Skeletal muscle cell (primary cell): ENCODE results near the gene MPV17L.
"Not testable (repeated sequence)": the region's sequence is repeated elsewhere in the genome, so short reads cannot be mapped to it uniquely, and the experiment has no call there.

Experiments
- DNase-seq: peaks from one replicate; pipeline ENCODE4 v3.0.0-alpha.2; 2010; ENCODE audit warnings: low read depth
- H3K4me3 ChIP-seq: 2 replicates; pipeline ENCODE4 v1.5.1; 2011; ENCODE audit warnings: low read depth, mild to moderate bottlenecking, control low read depth, low read length, moderate library complexity

The MPV17L gene

DNA sequence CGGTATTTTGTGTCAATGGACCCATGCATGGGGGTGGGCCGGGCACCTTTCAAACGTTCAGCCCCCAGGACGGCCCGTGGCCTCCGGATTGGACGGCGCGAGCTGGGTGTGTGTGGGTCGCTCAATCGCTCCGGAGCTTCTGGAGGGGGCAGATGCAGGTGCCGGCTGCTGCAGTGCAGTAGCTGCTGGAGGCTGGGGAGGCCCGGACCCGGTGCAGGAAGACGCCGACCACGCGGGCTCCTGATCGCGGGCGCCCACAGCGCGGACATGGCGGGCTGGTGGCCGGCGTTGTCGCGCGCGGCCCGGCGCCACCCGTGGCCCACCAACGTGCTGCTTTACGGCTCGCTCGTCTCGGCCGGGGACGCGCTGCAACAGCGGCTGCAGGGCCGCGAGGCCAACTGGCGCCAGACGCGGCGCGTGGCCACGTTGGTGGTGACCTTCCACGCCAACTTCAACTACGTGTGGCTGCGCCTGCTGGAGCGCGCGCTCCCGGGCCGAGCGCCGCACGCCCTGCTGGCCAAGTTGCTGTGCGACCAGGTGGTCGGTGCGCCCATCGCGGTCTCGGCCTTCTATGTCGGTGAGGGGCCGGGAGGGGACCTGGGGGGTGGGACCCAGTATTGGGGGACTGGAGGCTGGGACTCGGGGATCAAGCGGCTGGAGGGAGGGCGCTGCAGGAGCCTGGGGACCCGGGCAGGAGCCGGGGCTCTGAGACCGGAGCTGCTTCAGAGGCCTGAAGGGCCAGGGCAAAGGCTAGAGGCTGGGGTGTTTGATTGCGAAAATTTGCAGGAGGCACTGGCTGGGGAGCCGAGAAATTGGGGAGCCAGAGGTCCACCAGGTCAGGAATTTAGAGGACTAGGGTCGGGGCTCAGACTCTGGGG lies at the start of gene MPV17L:
Gene MPV17L (plus strand): TSS at position 124 of the 878 bp plus-strand sequence. CDS start 144 bp downstream, at position 268.
- DNase-seq: not testable (repeated sequence)
- H3K4me3 ChIP-seq: peak within 1 kb of the TSS; percentile 41

DNA sequence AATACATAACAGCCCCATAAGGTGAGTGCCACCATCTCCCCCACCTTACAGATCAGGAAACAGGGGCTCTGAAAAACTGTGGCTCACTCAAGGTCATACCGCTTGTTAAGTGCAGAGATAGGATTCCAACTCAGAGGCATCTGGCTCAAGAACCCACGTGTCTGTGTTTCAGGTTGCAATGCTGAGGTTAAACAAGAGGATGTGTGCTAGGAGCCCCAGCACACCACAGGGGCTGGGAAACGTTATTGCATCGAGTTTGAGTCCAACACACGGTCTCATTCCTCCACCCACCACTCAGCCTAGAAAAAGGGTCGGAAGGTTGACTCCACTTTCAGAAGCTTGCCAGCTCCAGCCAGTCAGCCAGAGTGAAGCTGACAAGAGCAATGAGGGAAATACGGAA lies 46.8 kb upstream of the MPV17L start:
- DNase-seq, H3K4me3 ChIP-seq: not testable (repeated sequence)

DNA sequence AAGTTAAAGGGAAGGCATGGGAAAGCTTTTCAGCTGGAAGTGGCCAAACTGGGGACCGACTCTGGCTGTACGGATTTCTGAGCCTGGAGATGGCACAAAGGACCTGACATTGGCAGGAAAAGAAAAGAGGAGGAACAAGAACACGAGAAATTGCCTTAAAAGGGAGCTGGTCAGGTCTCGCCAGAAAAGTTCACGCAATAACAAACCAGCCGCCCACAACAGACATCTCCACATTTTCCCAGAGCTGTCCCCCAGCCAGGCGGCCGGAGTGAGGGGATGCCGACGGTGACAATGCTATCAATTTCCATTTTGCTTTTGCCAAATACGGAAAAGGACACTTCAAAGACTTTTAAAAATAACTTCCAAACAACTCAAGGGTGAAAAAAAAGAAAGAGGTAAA lies 44.3 kb upstream of the MPV17L start:
- not testable (repeated sequence) for H3K4me3 ChIP-seq, DNase-seq

DNA sequence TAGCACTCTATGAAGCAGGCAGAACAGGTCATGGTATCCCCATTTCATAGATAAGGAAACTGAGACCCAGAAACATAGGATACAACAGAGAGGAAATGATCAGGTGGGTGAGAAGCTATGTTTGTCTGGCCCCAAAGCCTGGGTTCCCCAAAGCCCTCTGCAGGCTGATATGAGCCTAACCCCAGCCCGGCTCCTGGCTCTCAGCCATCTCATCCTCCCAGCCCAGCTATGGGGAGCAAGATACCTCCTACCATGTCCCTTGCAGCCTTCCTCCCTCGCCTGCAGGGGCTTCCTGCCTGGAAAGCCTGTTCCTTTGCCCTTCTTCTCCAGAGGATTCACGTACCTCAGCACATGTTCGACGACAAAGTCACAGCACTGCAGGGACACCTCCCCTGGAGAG lies 43.8 kb upstream of the MPV17L start:
- H3K4me3 ChIP-seq, DNase-seq: not testable (repeated sequence)

DNA sequence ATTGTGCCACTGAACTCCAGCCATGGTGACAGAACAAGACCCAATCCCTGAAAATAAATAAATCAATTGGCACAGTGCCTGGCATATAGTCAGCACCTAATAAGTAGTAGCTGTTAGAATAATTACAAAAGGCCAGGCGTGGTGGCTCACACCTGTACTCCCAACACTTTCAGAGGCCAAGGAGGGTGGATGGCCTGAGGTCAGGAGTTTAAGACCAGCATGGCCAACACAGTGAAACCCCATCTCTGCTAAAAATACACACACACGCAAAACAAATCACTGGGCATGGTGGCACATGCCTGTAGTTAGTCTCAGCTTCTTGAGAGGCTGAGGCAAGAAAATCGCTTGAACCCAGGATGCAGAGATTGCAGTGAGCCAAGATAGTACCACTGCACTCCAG lies 42.7 kb upstream of the MPV17L start:
- not testable (repeated sequence) for H3K4me3 ChIP-seq, DNase-seq

DNA sequence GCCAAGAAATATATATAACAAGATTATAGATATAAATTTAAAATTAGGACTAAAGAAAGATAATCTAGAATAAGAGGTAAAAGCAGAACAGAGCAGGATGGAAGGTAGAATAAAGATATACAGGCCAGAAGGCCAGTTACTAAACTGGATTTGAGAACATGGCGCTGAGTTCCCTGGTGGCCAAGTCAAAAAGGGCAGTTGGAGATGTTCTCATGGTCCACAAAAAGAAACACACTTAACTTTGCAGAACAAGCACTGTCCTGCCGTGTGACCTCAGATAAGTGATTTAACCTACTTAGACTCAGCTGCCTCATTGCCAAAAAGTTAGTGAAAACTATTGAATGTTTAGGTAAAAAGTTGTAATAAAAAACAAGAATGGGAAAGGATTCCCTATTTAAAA lies 40.7 kb upstream of the MPV17L start:
- H3K4me3 ChIP-seq, DNase-seq: not testable (repeated sequence)

DNA sequence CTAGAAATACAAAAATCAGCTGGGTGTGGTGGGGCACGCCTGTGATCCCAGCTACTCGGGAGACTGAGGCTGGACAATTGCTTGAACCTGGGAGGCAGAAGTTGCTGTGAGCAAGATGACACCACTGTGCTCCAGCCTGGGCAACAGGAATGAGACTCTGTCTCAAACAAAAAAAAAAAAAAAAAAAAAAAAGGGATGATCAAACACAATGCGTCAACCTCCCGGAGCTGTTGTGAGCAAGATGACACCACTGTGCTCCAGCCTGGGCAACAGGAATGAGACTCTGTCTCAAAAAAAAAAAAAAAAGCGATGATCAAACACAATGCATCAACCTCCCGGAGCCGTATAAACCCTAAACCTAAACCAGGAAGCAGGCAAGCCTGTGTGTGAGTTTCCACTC lies 38.1 kb upstream of the MPV17L start:
- H3K4me3 ChIP-seq, DNase-seq: not testable (repeated sequence)

DNA sequence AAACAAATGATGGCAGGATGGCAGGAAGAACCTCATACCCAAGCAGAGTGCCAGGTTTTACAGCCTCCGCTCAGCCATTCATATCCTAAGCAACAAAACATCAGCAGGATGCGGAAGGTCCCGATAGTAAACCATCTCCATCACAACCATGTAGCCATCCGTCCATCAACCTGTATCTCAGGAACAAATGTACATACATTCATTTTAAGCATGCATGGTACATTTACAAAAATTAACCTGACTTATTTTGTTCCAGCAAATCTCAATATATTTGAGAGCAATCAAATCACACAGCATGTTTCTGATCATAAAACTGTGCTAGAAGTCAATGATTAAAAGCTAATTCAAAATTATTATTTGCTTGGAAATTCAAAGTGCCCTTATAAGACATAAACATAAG lies 17.4 kb upstream of the MPV17L start, which contains the start of gene NPIPA5:
Gene NPIPA5 (minus strand): TSS at position 101 of the 400 bp plus-strand sequence. CDS start 0 bp downstream, at position 101.
- H3K4me3 ChIP-seq, DNase-seq: not testable (repeated sequence)

DNA sequence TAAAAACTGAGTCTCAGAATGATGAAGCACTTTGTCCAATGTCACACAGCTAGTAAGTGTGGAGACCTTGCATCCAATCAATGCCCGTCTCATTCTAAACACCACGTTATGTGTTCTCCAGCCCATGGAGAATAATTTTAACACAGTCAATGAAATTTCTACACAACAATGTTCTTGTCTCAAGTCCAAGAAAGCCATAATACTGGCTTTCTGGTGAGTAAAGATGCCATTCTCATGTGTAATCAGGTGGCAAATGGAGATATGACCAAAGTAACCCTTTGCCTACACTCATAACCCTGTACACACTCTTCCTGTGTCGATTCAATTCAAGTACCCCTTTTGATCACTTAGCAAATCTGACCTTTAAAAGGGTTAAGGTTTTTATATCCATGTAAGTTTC lies 12.7 kb upstream of the MPV17L start:
- DNase-seq, H3K4me3 ChIP-seq: not testable (repeated sequence)

DNA sequence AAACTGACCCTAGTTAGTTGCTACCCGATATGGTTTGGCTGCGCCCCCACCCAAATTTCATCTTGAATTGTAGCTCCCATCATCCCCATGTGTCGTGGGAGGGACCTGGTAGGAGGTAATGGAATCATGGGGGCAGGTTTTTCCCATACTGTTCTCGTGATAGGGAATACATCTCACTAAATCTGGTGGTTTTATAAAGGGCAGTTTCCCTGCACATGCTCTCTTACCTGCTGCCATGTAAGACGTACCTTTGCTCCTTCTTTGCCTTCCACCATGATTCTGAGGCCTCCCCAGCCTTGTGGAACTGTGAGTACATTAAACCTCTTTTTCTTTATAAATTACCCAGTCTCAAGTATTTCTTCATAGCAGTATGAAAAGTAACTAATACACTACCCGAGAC lies 7.5 kb upstream of the MPV17L start:
- H3K4me3 ChIP-seq, DNase-seq: not testable (repeated sequence)

DNA sequence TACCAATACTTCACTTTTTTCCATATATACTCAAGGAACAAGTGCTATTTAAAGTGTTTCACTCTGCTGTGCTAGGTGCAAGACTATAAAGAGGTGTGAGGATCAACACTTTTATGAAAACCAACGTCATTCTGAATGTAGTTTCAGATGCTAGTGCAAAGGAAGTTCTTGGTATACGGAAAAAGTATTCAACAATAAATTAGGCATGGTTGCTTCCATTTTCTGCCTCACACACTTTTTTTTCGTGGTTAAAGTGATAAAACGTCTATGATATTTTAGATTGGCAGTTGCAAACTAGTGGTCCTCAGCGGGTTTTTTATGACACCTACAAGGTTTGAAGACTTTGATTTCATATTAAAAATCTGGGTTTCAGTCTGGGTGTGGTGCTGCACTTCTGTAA lies 5.6 kb upstream of the MPV17L start:
- DNase-seq, H3K4me3 ChIP-seq: not testable (repeated sequence)

DNA sequence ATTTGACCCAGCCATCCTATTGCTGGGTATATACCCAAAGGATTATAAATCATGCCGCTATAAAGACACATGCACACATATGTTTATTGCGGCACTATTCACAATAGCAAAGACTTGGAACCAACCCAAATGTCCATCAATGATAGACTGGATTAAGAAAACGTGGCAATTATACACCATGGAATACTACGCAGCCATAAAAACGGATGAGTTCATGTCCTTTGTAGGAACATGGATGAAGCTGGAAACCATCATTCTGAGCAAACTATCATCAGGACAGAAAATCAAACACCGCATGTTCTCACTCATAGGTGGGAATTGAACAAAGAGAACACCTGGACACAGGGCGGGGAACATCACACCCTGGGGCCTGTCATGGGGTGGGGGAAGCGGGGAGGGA lies 2.5 kb upstream of the MPV17L start:
- not testable (repeated sequence) for H3K4me3 ChIP-seq, DNase-seq

DNA sequence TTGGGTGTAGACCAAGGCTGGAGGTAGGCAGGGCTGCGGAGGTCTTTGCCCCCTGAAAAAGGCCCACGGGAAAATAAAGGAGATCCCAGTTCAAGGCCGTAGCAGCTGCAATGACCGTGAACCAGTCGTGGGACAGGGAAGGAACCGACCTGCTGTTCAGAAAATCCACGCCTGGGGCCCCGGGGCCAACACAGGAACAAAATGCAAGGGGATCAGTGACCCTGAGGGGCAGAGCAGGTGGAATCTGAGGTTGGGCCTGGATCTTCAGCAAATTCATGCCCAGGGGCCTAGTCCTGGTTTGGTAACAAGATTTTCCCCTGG lies 915 bp downstream of the MPV17L start:
- DNase-seq, H3K4me3 ChIP-seq: not testable (repeated sequence)

DNA sequence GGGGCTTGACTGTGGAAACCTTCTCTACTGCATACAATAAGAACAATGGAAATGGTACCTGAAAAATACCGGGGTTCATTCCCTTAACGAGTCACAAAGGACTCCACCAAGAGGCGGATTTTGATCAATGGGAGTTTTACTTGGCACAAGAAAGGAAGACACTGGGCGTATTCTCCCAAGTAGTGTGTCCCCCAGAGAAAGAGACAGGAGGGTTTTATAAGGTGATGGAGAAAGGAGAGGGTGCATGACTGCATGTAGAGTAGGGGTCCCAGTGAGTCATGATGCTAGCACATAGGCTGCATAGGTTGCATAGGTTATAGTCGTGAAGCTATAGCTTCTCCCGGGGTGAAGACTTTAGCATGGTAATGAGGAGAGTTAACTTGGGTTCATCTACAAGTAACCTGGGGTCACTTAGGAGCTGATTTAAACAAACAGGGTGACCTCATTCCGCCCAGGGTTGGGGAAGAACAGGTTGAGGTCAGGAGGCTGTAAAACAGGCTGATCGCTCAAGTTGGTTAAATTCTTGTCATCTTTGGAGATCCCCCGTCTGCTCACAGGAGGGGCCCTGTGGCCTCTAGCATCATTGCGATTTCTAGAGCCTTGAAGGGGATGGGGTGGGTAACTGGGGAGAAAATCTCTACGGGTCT lies 1.5 kb downstream of the MPV17L start:
- no peak overlapping the region for H3K4me3 ChIP-seq
- no peak for DNase-seq

DNA sequence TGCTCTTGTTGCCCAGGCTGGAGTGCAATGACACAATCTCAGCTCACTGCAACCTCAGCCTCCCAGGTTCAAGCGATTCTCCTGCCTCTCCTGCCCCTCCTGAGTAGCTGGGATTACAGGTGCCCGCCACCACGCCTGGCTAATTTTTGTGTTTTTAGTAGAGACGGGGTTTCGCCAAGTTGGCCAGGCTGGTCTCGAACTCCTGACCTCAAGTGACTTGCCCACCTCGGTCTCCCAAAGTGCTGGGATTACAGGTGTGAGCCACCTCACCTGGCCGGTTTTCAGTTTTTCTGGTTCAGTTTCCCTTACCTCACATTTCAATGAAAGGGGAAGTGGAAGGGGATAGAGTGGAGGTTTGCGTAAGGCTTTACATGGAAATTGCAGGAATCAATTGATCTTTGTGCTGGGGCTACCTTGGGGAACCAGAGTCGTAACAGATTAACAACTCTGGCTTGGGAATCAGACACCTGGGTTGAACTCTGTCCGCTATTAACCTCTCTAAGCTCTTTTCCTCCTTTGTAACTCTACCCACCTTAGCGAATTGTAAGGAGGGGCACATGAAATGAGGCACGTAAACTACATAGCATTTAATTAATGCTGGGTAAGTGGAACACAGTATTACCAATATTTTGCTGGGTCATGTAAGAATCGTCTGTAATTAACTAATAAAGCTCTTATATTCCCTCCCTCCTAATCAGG lies 3.2 kb downstream of the MPV17L start:
- no peak overlapping the region for H3K4me3 ChIP-seq
- DNase-seq: no peak

DNA sequence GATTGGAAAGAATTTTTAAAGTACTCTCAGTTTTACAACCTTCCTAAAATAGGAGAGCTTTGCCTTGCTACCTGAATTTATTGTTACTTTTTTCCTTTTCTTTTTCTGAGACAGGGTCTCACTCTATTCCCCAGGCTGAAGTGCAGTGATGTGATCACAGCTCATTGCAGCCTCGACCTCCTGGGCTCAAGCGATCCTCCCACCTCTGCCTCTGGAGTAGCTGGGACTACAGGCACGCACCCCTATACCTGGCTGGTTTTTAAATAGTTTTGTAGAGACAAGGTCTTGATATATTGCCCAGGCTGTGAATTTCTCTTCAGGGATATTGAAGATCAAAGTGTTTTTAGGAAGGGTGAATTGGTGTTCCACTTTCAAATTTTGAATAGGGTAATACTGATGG lies 3.8 kb downstream of the MPV17L start:
- no peak overlapping the region for H3K4me3 ChIP-seq

DNA sequence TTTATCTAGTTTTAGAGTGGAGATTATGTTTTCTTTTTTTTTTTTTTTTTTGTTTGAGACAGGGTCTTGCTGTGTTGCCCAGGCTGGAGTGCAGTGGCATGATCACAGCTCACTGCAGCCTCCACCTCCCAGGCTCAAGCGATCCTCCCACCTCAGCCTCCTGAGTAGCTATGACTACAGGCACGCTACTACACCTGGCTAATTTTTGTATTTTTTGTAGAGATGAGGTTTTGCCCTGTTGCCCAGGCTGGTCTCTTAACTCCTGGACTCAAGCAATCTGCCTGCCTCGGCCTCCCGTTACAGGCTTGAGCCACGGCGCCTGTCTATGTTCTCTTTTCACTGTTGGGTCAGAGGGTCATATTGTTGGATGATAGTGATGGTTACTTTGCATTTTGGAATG lies 4.8 kb downstream of the MPV17L start:
- H3K4me3 ChIP-seq, DNase-seq: not testable (repeated sequence)

More for the DNA sequence above, 3.8 kb downstream of the MPV17L start:
- DNase-seq: no peak

DNA sequence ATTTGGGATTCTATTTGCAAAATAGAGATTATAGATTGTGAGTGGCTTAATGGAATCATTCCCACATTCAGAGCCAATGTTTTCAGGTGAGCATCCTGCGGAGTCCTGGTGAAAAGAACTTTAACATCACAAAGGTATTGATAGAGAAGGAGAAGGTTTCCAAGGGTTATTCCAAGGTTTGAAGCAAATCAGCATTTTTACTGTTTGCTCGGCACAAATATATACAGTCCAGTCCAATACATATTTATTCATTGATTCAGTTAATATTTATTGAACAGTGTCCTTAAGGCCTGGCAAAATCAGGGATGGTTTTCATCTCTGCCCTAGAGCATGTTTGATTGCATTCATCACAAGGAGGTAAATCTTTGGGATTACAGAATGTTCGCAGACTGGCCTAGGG lies 6.4 kb downstream of the MPV17L start:
- H3K4me3 ChIP-seq: no peak overlapping the region
- no peak for DNase-seq

DNA sequence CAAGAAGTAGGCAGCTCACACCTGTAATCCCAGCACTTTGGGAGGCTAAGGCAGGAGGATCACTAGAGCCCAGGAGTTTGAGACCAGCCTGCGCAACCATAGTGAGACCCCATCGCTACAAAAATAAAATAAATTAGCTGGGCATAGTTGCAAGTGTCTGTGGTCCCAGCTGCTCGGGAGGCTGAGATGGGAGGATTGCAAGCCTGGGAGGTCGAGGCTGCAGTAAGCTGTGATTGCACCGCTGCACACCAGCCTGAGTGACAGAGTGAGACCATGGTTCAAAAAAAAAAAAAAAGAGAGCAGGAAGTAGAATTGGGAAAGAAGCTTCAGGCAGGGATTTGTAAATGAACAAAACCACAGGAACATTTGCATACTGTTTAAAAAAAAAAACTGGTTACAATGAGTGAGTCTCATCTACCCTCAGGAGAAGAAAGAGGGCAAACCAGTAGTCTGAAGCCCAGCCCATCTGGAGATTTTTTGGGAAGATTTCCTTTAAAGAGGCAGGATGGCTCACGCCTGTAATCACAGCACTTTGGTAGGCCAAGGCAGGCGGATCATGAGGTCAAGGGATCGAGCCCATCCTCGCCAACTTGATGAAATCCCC lies 7.9 kb downstream of the MPV17L start:
- H3K4me3 ChIP-seq: no peak overlapping the region
- no peak for DNase-seq

DNA sequence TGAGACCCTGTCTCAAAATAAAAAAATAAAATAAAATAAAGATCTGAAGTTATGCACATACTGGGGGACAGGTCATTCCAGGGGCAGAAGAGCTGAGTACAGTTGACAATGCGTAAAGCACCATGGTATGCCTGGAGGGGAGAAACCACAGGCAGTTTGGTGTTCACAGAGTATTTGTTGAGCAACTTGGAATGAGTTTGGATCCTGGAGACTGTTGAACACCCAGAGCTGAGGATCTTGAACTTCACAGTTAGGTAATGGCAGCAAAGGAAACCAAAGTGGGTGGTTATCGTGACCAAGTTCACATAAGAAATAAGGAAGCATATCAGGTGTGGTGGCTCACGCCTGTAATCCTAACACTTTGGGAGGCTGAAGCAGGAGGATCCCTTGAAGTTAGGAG lies 8.5 kb downstream of the MPV17L start:
- not testable (repeated sequence) for H3K4me3 ChIP-seq

More for the DNA sequence above, 8.5 kb downstream of the MPV17L start:
- DNase-seq: not testable (repeated sequence)
